Panc1 (cell line): ENCODE results near the gene PRKAG2. TPM values are rescaled to one million over a fixed set of nuclear protein-coding genes. Genes with fewer than 3 reads are reported as not detected.

Experiments
- ATAC-seq: fragments of 200-7000 bp; cut with Tn5 transposase; 2 replicates; pipeline ENCODE4 v1.9.1; 2020; ENCODE audit warnings: mild to moderate bottlenecking, moderate library complexity
- BruUV-seq: library from RNA; stranded (reverse); fragments of 400-500 nt; replicated peaks from 2 replicates; lab custom pipeline; 2021; lab: Mats Ljungman, UMichigan
- CTCF ChIA-PET: fragments of 300-600 bp; sonication (Branson Sonifier 250); formaldehyde crosslinking; loops from one replicate; lab custom pipeline; 2022; ENCODE audit warnings: antibody characterized with exemption; lab: Charles Lee
- POLR2A ChIA-PET: fragments of 300-600 bp; sonication (Branson Sonifier 250); formaldehyde crosslinking; loops from one replicate; lab custom pipeline; 2022; ENCODE audit warnings: antibody characterized with exemption; lab: Charles Lee
- DNase-seq: peaks from one replicate; pipeline ENCODE4 v3.0.0-alpha.2; 2010; ENCODE audit warnings: low read depth, low spot score
- H3K27ac ChIP-seq: 2 replicates; pipeline ENCODE4 v1.5.1; 2011; ENCODE audit warnings: mild to moderate bottlenecking, low read length, inconsistent platforms
- H3K27me3 ChIP-seq: fragments of 200-500 bp; sonication (Bioruptor generic); 2 replicates; pipeline ENCODE4 v1.6.0; 2014; ENCODE audit warnings: low read length, inconsistent platforms; ENCODE audit not compliant: control insufficient read depth, insufficient read depth
- H3K36me3 ChIP-seq: fragments of 200-500 bp; sonication (Bioruptor generic); 2 replicates; pipeline ENCODE4 v1.5.1; 2014; ENCODE audit warnings: inconsistent platforms, mild to moderate bottlenecking, low read length, moderate library complexity; ENCODE audit not compliant: control insufficient read depth, insufficient read depth
- H3K4me1 ChIP-seq: 2 replicates; pipeline ENCODE4 v1.5.1; 2011; ENCODE audit warnings: inconsistent platforms, mild to moderate bottlenecking, low read length, moderate library complexity; ENCODE audit not compliant: control insufficient read depth, insufficient read depth
- H3K4me3 ChIP-seq, 2 experiments: 2 replicates each; pipeline ENCODE4 v1.5.1; 2011 to 2012; ENCODE audit warnings: low read depth in 2 of 2, low read length in 2 of 2, mild to moderate bottlenecking in 2 of 2, inconsistent platforms in 1 of 2, moderate library complexity in 1 of 2
- H3K9me3 ChIP-seq: fragments of 200-500 bp; sonication (Bioruptor generic); 2 replicates; pipeline ENCODE4 v1.5.1; 2014; ENCODE audit warnings: low read depth, mild to moderate bottlenecking, inconsistent platforms, low read length, moderate library complexity; ENCODE audit not compliant: control insufficient read depth, insufficient read depth
- POLR2AphosphoS5 ChIP-seq: IDR thresholded peaks from 2 replicates; pipeline ENCODE4 v1.6.1; 2012; ENCODE audit warnings: mild to moderate bottlenecking, low read depth, low read length, moderate library complexity
- REST ChIP-seq, 2 experiments: IDR thresholded peaks; 2 replicates each; pipeline ENCODE4 v1.6.1; 2011 to 2012; ENCODE audit warnings: low read depth in 2 of 2, control low read depth in 1 of 2, low read length in 1 of 2, mild to moderate bottlenecking in 1 of 2, moderate library complexity in 1 of 2; ENCODE audit not compliant: insufficient read depth in 1 of 2
- SIN3A ChIP-seq: IDR thresholded peaks from 2 replicates; pipeline ENCODE4 v1.6.1; 2012; ENCODE audit warnings: low read depth, mild to moderate bottlenecking, low read length, moderate library complexity, borderline replicate concordance; ENCODE audit not compliant: insufficient read depth
- TCF7L2 ChIP-seq: IDR thresholded peaks from 2 replicates; pipeline ENCODE4 v1.6.1; 2011; ENCODE audit warnings: mild to moderate bottlenecking, low read depth, low read length, inconsistent platforms
- in situ Hi-C: cut with HindIII; loops from 2 replicates; pipeline ENCODE4 v1.10.0; 2016; ENCODE audit warnings: low sequenced_read_pairs, low pct_unique_long_range_greater_than_20kb
- intact Hi-C: fragments of 100-400 bp; cut with micrococcal nuclease; formaldehyde crosslinking; loops from one replicate; pipeline ENCODE4 v1.10.0; 2022; ENCODE audit not compliant: unreplicated experiment
- total RNA-seq: library from RNA; stranded (reverse); gene quantifications from one replicate; pipeline ENCODE4 v1.2.1, GENCODE V29; 2021; ENCODE audit not compliant: unreplicated experiment
- TF ChIP-seq, protein P1 (sequence below): fragments of 450-650 bp; IDR thresholded peaks from 2 replicates; pipeline ENCODE4 v1.5.1; 2017; ENCODE audit warnings: mild to moderate bottlenecking

PRKAG2 gene
- total RNA-seq, 1 experiment from 2014 or later, result 71.6 TPM

DNA sequence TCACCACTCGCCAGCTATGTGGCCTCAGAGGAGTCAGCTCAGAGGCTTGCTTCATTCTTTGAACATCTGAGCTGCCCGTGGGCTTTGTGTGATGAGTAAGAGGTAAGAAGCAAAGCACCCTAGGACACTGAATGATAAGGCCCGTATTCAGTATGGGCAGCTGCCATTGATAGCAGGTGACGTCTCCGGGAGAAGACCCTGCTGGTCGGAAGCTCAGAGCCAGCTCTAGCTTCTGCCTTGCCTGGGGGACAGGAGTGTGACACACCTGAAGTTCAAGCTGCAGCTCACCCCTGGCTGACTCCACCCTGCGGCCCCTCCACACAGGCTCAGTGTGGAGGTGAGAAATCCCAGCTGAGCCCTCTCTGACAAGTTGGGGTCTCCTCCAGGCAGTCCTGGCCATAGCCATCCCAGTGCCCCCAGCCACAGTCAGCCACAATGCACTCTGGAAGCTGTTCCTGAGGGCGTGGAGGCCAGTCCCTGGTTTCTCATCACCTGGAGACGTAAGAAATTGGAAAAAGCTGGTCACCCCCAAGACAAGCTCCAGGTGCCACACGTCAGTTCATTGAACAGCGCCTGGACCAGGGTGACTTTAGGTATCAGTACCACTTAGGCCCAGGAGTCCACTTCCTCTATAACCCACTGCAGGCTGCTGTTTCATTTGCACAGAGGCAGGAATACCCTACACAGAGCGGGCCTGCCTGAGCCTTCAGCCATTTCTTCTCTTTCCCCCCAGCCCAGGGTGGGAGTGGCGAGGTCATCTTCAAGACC, 192.3 kb downstream of the PRKAG2 start:
- no peaks in the 10 kb centered on the region for H3K36me3 ChIP-seq
- in situ Hi-C loops, result no loop called here
- no peak overlapping the region for H3K4me3 ChIP-seq
- no TSS peak for BruUV-seq
- ATAC-seq (no peak), DNase-seq (no peak)
- no peaks in the 10 kb centered on the region for H3K27me3 ChIP-seq
- peak overlapping the region; percentile 20 for H3K27ac ChIP-seq
- intact Hi-C loops, result no loop called here
- TF ChIP-seq TCF7L2, result no peak
- TF ChIP-seq SIN3A, result no peak
- no peak for TF ChIP-seq POLR2AphosphoS5
- TF ChIP-seq, protein P1, sequence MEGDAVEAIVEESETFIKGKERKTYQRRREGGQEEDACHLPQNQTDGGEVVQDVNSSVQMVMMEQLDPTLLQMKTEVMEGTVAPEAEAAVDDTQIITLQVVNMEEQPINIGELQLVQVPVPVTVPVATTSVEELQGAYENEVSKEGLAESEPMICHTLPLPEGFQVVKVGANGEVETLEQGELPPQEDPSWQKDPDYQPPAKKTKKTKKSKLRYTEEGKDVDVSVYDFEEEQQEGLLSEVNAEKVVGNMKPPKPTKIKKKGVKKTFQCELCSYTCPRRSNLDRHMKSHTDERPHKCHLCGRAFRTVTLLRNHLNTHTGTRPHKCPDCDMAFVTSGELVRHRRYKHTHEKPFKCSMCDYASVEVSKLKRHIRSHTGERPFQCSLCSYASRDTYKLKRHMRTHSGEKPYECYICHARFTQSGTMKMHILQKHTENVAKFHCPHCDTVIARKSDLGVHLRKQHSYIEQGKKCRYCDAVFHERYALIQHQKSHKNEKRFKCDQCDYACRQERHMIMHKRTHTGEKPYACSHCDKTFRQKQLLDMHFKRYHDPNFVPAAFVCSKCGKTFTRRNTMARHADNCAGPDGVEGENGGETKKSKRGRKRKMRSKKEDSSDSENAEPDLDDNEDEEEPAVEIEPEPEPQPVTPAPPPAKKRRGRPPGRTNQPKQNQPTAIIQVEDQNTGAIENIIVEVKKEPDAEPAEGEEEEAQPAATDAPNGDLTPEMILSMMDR, result no peak
- no peak for TF ChIP-seq REST (IDR thresholded peaks at IDR 0.05; ENCODE audit: insufficient read depth in 1 of 2, low read depth in 2 of 2, low read length in 1 of 2)
- ChIA-PET CTCF (interaction anchor here (0.6 to 0.9 kb wide), 3 partner anchors 43 to 399 kb away, joined by 3 to 4 read pairs (median 3); no protein-coding TSS in a partner anchor), POLR2A (no interaction called here)
- peaks cover 54% of the 10 kb centered on the region for H3K4me1 ChIP-seq
- H3K9me3 ChIP-seq, result no peaks in the 10 kb centered on the region

GRCh38 chr7:151683615-151684407, 193.1 kb downstream of the PRKAG2 start:
- peak overlapping the region; percentile 48 for H3K27ac ChIP-seq
- peaks cover 46% of the 10 kb centered on the region for H3K4me1 ChIP-seq
- TF ChIP-seq TCF7L2, result no peak
- in situ Hi-C loops, result no loop called here
- no TSS peak for BruUV-seq
- no peaks in the 10 kb centered on the region for H3K36me3 ChIP-seq
- H3K9me3 ChIP-seq, result no peaks in the 10 kb centered on the region
- ATAC-seq (no peak), DNase-seq (no peak)
- CTCF ChIA-PET, result interaction anchor here (0.6 kb wide), 2 partner anchors 42 to 398 kb away, joined by 3 to 4 read pairs; no protein-coding TSS in a partner anchor
- H3K4me3 ChIP-seq, result no peak overlapping the region
- POLR2A ChIA-PET, result no interaction called here
- intact Hi-C loops, result no loop called here
- H3K27me3 ChIP-seq, result no peaks in the 10 kb centered on the region
